ENCODE data around the gene CRYL1.

CRYL1 gene

DNA sequence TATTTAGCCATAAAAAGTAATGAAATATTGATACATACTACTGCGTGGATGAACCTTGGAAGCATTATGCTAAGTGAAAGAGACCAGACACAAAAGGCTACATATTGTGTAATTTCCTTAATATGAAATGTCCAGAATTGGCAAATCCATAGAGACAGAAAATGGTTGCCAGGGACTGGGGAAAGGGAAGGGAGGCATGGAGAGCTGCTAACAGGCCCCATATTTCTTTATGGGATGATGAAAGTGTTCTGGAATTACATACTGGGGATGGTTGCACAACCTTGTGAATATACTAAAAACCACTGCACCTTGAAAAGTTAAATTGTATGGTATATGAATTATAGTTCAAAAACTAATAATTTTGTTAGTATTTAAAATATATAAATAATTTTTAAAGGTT is 44.9 kb upstream of the CRYL1 start:
- H3K14ac ChIP-seq (ENCODE audit: low read length), result no peak overlapping the region
- H4K8ac ChIP-seq (ENCODE audit: low read depth, low read length), result no peak overlapping the region
- no peak overlapping the region for H2BK5ac ChIP-seq (ENCODE audit: low read length)
- H3K4me3 ChIP-seq (ENCODE audit: low read length in 2 of 2), result no peak overlapping the region
- no peak overlapping the region for H2AFZ ChIP-seq (ENCODE audit: low read length)
- H3K9me3 ChIP-seq (replicated peaks in 1 of 2; ENCODE audit: control insufficient read depth in 2 of 2, insufficient read depth in 1 of 2, low read depth in 1 of 2, low read length in 2 of 2), result peaks cover 0 to 11% of the 10 kb centered on the region in 2 donors
- no peak overlapping the region for H2AK5ac ChIP-seq (ENCODE audit: low read depth, low read length)
- H3K27ac ChIP-seq (replicated peaks; ENCODE audit: low read length), result no peak overlapping the region
- peaks cover 0 to 17% of the 10 kb centered on the region in 2 donors for H3K36me3 ChIP-seq (replicated peaks in 1 of 2; ENCODE audit: control insufficient read depth in 2 of 2, insufficient read depth in 2 of 2, low read length in 2 of 2)
- no peak overlapping the region for H4K91ac ChIP-seq (ENCODE audit: low read depth, low read length, poor library complexity)
- no peak overlapping the region for H3K23ac ChIP-seq (ENCODE audit: low read depth, low read length, poor library complexity)
- no peaks in the 10 kb centered on the region for H3K27me3 ChIP-seq (ENCODE audit: control insufficient read depth in 3 of 3, insufficient read depth in 3 of 3, low read depth in 1 of 3, low read length in 3 of 3)
- no peak for DNase-seq (ENCODE audit: low spot score)
- no peaks in the 10 kb centered on the region for H3K79me1 ChIP-seq (ENCODE audit: low read depth, low read length)
- no peak overlapping the region for H2BK12ac ChIP-seq (ENCODE audit: low read length)
- H3K4me2 ChIP-seq (ENCODE audit: insufficient read depth, low read length, poor library complexity, severe bottlenecking), result no peak overlapping the region
- WGBS, 2 donors (ENCODE audit: extremely low coverage in 2 of 2, insufficient read length in 2 of 2, insufficient replicate concordance in 1 of 2), result no CpG with 5 or more reads among the region's 1 CpG
- H3K18ac ChIP-seq (ENCODE audit: low read length), result no peak overlapping the region
- no peak overlapping the region for H3K4ac ChIP-seq (ENCODE audit: low read length)
- H3K4me1 ChIP-seq (ENCODE audit: control insufficient read depth in 2 of 2, insufficient read depth in 1 of 2, low read depth in 1 of 2, low read length in 2 of 2), result no peaks in the 10 kb centered on the region
- no peak overlapping the region for H2BK120ac ChIP-seq (ENCODE audit: low read depth, low read length)
- H3K9ac ChIP-seq (ENCODE audit: low read depth, low read length, poor library complexity), result no peak overlapping the region
- no peak overlapping the region for H2BK15ac ChIP-seq (ENCODE audit: low read length)

DNA sequence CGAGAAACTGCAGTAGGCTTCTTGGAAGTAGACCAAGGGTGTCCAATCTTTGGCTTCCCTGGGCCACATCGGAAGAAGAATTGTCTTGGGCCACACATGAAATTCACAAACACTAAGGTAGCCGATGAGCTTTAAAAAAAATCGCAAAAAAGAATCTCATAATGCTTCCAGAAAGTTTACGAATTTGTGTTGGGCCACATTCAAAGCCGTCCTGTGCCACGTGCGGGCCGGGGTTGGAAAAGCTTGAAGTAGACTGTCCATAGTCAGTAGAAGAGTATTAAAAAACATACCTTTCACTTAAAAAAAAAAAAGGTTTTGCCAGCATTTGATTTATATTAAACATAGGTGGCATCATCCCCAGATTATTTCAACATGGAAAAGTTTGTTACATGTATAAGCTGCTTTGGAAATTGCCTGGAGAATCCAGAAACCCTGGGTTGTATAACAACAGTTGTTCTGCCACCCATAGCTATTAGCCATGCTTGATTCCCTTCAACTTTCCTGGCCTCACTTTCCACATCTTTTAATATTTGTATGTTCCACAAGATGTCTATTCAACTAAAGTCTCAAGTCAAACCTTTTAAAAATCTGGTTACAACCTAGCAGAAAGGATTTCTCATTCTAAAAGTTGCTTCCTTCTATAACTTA is 42.3 kb upstream of the CRYL1 start:
- H2BK120ac ChIP-seq (ENCODE audit: low read depth, low read length), result no peak overlapping the region
- H3K9me3 ChIP-seq (replicated peaks in 1 of 2; ENCODE audit: control insufficient read depth in 2 of 2, insufficient read depth in 1 of 2, low read depth in 1 of 2, low read length in 2 of 2), result peaks cover 0 to 17% of the 10 kb centered on the region in 2 donors
- H2AFZ ChIP-seq (ENCODE audit: low read length), result peak overlapping the region; percentile 97
- no peak overlapping the region for H3K23ac ChIP-seq (ENCODE audit: low read depth, low read length, poor library complexity)
- H3K4me3 ChIP-seq (ENCODE audit: low read length in 2 of 2), result peak overlapping the region in 1 of 2 donors; percentile 50
- no peak overlapping the region for H4K8ac ChIP-seq (ENCODE audit: low read depth, low read length)
- no peak overlapping the region for H3K18ac ChIP-seq (ENCODE audit: low read length)
- no peaks in the 10 kb centered on the region for H3K27me3 ChIP-seq (ENCODE audit: control insufficient read depth in 3 of 3, insufficient read depth in 3 of 3, low read depth in 1 of 3, low read length in 3 of 3)
- H2BK15ac ChIP-seq (ENCODE audit: low read length), result no peak overlapping the region
- no peak overlapping the region for H2BK5ac ChIP-seq (ENCODE audit: low read length)
- H2BK12ac ChIP-seq (ENCODE audit: low read length), result no peak overlapping the region
- no peak overlapping the region for H3K14ac ChIP-seq (ENCODE audit: low read length)
- H3K4me1 ChIP-seq (ENCODE audit: control insufficient read depth in 2 of 2, insufficient read depth in 1 of 2, low read depth in 1 of 2, low read length in 2 of 2), result no peaks in the 10 kb centered on the region
- no peak overlapping the region for H4K91ac ChIP-seq (ENCODE audit: low read depth, low read length, poor library complexity)
- H2AK5ac ChIP-seq (ENCODE audit: low read depth, low read length), result no peak overlapping the region
- peaks cover 0 to 5% of the 10 kb centered on the region in 2 donors for H3K36me3 ChIP-seq (replicated peaks in 1 of 2; ENCODE audit: control insufficient read depth in 2 of 2, insufficient read depth in 2 of 2, low read length in 2 of 2)
- no peak for DNase-seq (ENCODE audit: low spot score)
- H3K4me2 ChIP-seq (ENCODE audit: insufficient read depth, low read length, poor library complexity, severe bottlenecking), result peak overlapping the region; percentile 67
- no peak overlapping the region for H3K9ac ChIP-seq (ENCODE audit: low read depth, low read length, poor library complexity)
- no peaks in the 10 kb centered on the region for H3K79me1 ChIP-seq (ENCODE audit: low read depth, low read length)
- peak overlapping the region; percentile 96 for H3K27ac ChIP-seq (replicated peaks; ENCODE audit: low read length)
- no peak overlapping the region for H3K4ac ChIP-seq (ENCODE audit: low read length)
- no CpG with 5 or more reads among the region's 9 CpGs for WGBS, 2 donors (ENCODE audit: extremely low coverage in 2 of 2, insufficient read length in 2 of 2, insufficient replicate concordance in 1 of 2)

DNA sequence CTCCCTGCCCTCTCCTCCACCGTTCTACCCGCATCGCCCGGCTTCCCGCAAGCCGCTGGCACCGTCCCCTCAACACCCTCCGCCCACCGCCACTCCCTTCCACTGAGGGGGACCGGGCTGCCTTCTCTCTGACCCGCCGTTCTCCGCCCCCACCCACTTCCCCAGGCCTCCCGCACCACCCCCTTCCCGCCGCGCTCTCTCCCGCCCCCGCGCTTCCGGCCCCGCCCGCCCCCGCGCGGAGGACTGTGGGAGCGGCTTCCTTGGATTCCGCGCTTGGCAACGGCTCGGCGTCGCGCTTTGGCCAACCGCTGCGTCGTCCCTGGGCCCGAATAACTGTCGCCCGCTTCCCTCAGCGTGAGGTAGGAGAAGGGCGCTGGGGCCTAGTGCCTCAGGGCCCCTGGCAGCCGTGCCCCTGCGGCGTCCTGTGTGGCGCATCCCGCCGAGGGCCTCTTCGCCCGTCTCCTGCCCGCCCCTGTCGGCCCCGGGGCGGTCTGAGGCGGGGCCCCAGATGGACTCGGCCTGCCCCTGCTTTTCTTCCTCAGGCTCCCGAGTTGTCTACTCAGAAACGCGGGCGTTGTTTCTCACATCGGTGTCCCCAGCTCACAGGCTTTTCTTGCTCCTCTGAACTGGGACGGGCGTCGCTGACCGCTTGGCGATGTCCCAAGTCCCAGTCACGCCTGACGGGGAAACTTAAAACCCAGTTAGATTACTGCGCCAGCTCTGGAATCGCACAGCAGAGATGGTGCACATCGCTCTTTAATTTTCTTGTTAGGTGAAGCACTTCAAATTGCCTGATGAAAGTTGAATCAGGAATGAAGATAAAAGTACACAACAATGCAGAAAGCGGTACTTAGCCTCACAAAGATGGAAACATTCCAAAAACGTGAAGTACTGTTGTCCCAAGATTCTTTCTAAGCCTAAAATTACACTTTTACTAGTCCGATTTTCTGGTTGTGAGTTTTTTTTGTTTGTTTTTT is 41.5 kb upstream of the CRYL1 start, which contains the start of gene IFT88:
TSS of gene IFT88 (plus strand) at position 260 of the 977 bp plus-strand sequence. CDS start 7,229 bp downstream, outside the sequence.
- DNase-seq (ENCODE audit: low spot score), result peak; percentile 87
- H3K79me1 ChIP-seq (ENCODE audit: low read depth, low read length), result no peaks in the 10 kb centered on the region
- peak within 1 kb of the TSS; percentile 73 for H2BK12ac ChIP-seq (ENCODE audit: low read length)
- peak within 1 kb of the TSS; percentile 49 for H2BK15ac ChIP-seq (ENCODE audit: low read length)
- peak within 1 kb of the TSS; percentile 93 for H2BK5ac ChIP-seq (ENCODE audit: low read length)
- peak within 1 kb of the TSS; percentile 50 to 97 for H3K4me3 ChIP-seq (ENCODE audit: low read length in 2 of 2)
- H4K8ac ChIP-seq (ENCODE audit: low read depth, low read length), result no peak within 1 kb of the TSS
- H2BK120ac ChIP-seq (ENCODE audit: low read depth, low read length), result peak within 1 kb of the TSS; percentile 82
- H2AFZ ChIP-seq (ENCODE audit: low read length), result peak within 1 kb of the TSS; percentile 97
- H4K91ac ChIP-seq (ENCODE audit: low read depth, low read length, poor library complexity), result peak within 1 kb of the TSS; percentile 86
- peaks cover 0 to 17% of the 10 kb centered on the region in 2 donors for H3K9me3 ChIP-seq (replicated peaks in 1 of 2; ENCODE audit: control insufficient read depth in 2 of 2, insufficient read depth in 1 of 2, low read depth in 1 of 2, low read length in 2 of 2)
- H3K4me1 ChIP-seq (ENCODE audit: control insufficient read depth in 2 of 2, insufficient read depth in 1 of 2, low read depth in 1 of 2, low read length in 2 of 2), result no peaks in the 10 kb centered on the region
- no peak within 1 kb of the TSS for H2AK5ac ChIP-seq (ENCODE audit: low read depth, low read length)
- H3K18ac ChIP-seq (ENCODE audit: low read length), result peak within 1 kb of the TSS; percentile 99
- peaks cover 0 to 5% of the 10 kb centered on the region in 2 donors for H3K36me3 ChIP-seq (replicated peaks in 1 of 2; ENCODE audit: control insufficient read depth in 2 of 2, insufficient read depth in 2 of 2, low read length in 2 of 2)
- H3K27me3 ChIP-seq (ENCODE audit: control insufficient read depth in 3 of 3, insufficient read depth in 3 of 3, low read depth in 1 of 3, low read length in 3 of 3), result no peaks in the 10 kb centered on the region
- peak within 1 kb of the TSS; percentile 56 for H3K14ac ChIP-seq (ENCODE audit: low read length)
- no peak within 1 kb of the TSS for H3K4ac ChIP-seq (ENCODE audit: low read length)
- H3K4me2 ChIP-seq (ENCODE audit: insufficient read depth, low read length, poor library complexity, severe bottlenecking), result peak within 1 kb of the TSS; percentile 68
- H3K23ac ChIP-seq (ENCODE audit: low read depth, low read length, poor library complexity), result peak within 1 kb of the TSS; percentile 89
- H3K9ac ChIP-seq (ENCODE audit: low read depth, low read length, poor library complexity), result peak within 1 kb of the TSS; percentile 96
- WGBS, 2 donors (ENCODE audit: extremely low coverage in 2 of 2, insufficient read length in 2 of 2, insufficient replicate concordance in 1 of 2), result no CpG with 5 or more reads among the region's 74 CpGs
- H3K27ac ChIP-seq (replicated peaks; ENCODE audit: low read length), result peak within 1 kb of the TSS; percentile 96

DNA sequence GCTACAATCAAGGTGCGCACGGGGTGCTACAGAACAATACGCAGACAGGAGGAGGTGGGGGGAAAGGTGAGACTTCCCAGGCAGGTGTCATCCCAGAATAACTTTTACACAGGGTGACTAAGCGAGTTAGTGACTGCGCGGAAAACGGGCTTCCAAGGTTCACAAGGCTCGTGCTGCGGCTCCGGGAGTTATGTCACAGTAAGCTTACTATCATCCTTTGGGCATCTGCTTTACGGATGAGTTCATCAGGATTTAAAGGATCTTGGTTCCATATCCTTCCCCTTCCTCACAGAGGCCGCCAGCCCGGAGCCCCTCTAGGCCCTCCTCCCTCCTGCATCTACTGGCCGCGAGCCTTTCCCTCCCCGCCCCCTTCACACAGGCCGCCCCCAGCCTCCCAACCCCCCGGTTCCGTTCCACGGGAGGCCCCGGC is 40.8 kb upstream of the CRYL1 start:
- H2BK5ac ChIP-seq (ENCODE audit: low read length), result peak overlapping the region; percentile 93
- no peak overlapping the region for H2AK5ac ChIP-seq (ENCODE audit: low read depth, low read length)
- no CpG with 5 or more reads among the region's 21 CpGs for WGBS, 2 donors (ENCODE audit: extremely low coverage in 2 of 2, insufficient read length in 2 of 2, insufficient replicate concordance in 1 of 2)
- no peaks in the 10 kb centered on the region for H3K79me1 ChIP-seq (ENCODE audit: low read depth, low read length)
- H3K4ac ChIP-seq (ENCODE audit: low read length), result no peak overlapping the region
- H3K27ac ChIP-seq (replicated peaks; ENCODE audit: low read length), result peak overlapping the region; percentile 96
- H4K91ac ChIP-seq (ENCODE audit: low read depth, low read length, poor library complexity), result peak overlapping the region; percentile 86
- peak overlapping the region; percentile 50 to 85 for H3K4me3 ChIP-seq (ENCODE audit: low read length in 2 of 2)
- H3K14ac ChIP-seq (ENCODE audit: low read length), result no peak overlapping the region
- peak overlapping the region; percentile 89 for H3K23ac ChIP-seq (ENCODE audit: low read depth, low read length, poor library complexity)
- DNase-seq (ENCODE audit: low spot score), result no peak
- H3K27me3 ChIP-seq (ENCODE audit: control insufficient read depth in 3 of 3, insufficient read depth in 3 of 3, low read depth in 1 of 3, low read length in 3 of 3), result no peaks in the 10 kb centered on the region
- H3K9ac ChIP-seq (ENCODE audit: low read depth, low read length, poor library complexity), result peak overlapping the region; percentile 94
- H2BK15ac ChIP-seq (ENCODE audit: low read length), result no peak overlapping the region
- H2AFZ ChIP-seq (ENCODE audit: low read length), result peak overlapping the region; percentile 97
- no peak overlapping the region for H2BK12ac ChIP-seq (ENCODE audit: low read length)
- no peaks in the 10 kb centered on the region for H3K4me1 ChIP-seq (ENCODE audit: control insufficient read depth in 2 of 2, insufficient read depth in 1 of 2, low read depth in 1 of 2, low read length in 2 of 2)
- H3K36me3 ChIP-seq (replicated peaks in 1 of 2; ENCODE audit: control insufficient read depth in 2 of 2, insufficient read depth in 2 of 2, low read length in 2 of 2), result peaks cover 0 to 5% of the 10 kb centered on the region in 2 donors
- H3K18ac ChIP-seq (ENCODE audit: low read length), result peak overlapping the region; percentile 96
- H3K4me2 ChIP-seq (ENCODE audit: insufficient read depth, low read length, poor library complexity, severe bottlenecking), result peak overlapping the region; percentile 68
- H4K8ac ChIP-seq (ENCODE audit: low read depth, low read length), result no peak overlapping the region
- peaks cover 0 to 17% of the 10 kb centered on the region in 2 donors for H3K9me3 ChIP-seq (replicated peaks in 1 of 2; ENCODE audit: control insufficient read depth in 2 of 2, insufficient read depth in 1 of 2, low read depth in 1 of 2, low read length in 2 of 2)
- H2BK120ac ChIP-seq (ENCODE audit: low read depth, low read length), result peak overlapping the region; percentile 82

All from neuronal stem cell (in vitro differentiated cells).